Measurements from ENCODE around the gene TMEM182. TPM values are rescaled to one million over a fixed set of nuclear protein-coding genes. Genes with fewer than 3 reads are reported as not detected.

The TMEM182 gene
- total RNA-seq, 2 experiments from 2014 or later: 2.0 to 2.7 TPM

- no peaks in the 10 kb centered on the region for H3K4me1 ChIP-seq (ENCODE audit: insufficient read depth, low read length)
- H3K36me3 ChIP-seq (ENCODE audit: insufficient read depth, low read length): no peaks in the 10 kb centered on the region
- POLR2A ChIA-PET: no interaction called here
- Mint-ChIP-seq H3K4me1 (ENCODE audit: low read depth) (no peaks in the 10 kb centered on the region), H3K27ac (no peak overlapping the region), H3K27me3 (no peaks in the 10 kb centered on the region), H3K9me3 (no peaks in the 10 kb centered on the region), H3K4me3 (no peak overlapping the region), H3K36me3 (ENCODE audit: low read depth) (no peaks in the 10 kb centered on the region)
- no peak overlapping the region for H3K4me3 ChIP-seq (ENCODE audit: low read length)
- no peaks in the 10 kb centered on the region for H3K27me3 ChIP-seq (ENCODE audit: control insufficient read depth in 1 of 2, insufficient read depth in 2 of 2, low read length in 2 of 2)
- no peak overlapping the region for H3K27ac ChIP-seq (ENCODE audit: low read depth in 1 of 2, low read length in 2 of 2)
- intact Hi-C loops (cut with DNase I, micrococcal nuclease): no loop called here
- DNase-seq (no peak), ATAC-seq (ENCODE audit: poor library complexity) (no peak)
- TF ChIP-seq CTCF (IDR thresholded peaks at IDR 0.05): no peak
- CTCF ChIA-PET: no interaction called here
- H3K9me3 ChIP-seq (ENCODE audit: control insufficient read depth in 1 of 2, insufficient read depth in 1 of 2, low read length in 2 of 2): no peaks in the 10 kb centered on the region
Observed at GRCh38 chr2:102832789-102833188, 71.0 kb downstream of the TMEM182 start.

- Histone ChIP-seq H3K27me3 (ENCODE audit: control insufficient read depth in 1 of 2, insufficient read depth in 2 of 2, low read length in 2 of 2) (no peaks in the 10 kb centered on the region), H3K9me3 (ENCODE audit: control insufficient read depth in 1 of 2, insufficient read depth in 1 of 2, low read length in 2 of 2) (no peaks in the 10 kb centered on the region), H3K4me1 (ENCODE audit: insufficient read depth, low read length) (no peaks in the 10 kb centered on the region), H3K4me3 (ENCODE audit: low read length) (no peak overlapping the region), H3K36me3 (ENCODE audit: insufficient read depth, low read length) (no peaks in the 10 kb centered on the region), H3K27ac (ENCODE audit: low read depth in 1 of 2, low read length in 2 of 2) (no peak overlapping the region)
- TF ChIP-seq CTCF (IDR thresholded peaks at IDR 0.05): no peak
- no peak for DNase-seq
- ChIA-PET CTCF (no interaction called here), POLR2A (no interaction called here)
- no peak for ATAC-seq (ENCODE audit: poor library complexity)
- intact Hi-C loops (cut with DNase I, micrococcal nuclease): no loop called here
- no peaks in the 10 kb centered on the region for H3K36me3 Mint-ChIP-seq (ENCODE audit: low read depth)
- H3K4me3 Mint-ChIP-seq: no peak overlapping the region
- H3K27ac Mint-ChIP-seq: no peak overlapping the region
- no peaks in the 10 kb centered on the region for H3K27me3 Mint-ChIP-seq
- no peaks in the 10 kb centered on the region for H3K4me1 Mint-ChIP-seq (ENCODE audit: low read depth)
- H3K9me3 Mint-ChIP-seq: no peaks in the 10 kb centered on the region
Observed at GRCh38 chr2:102834523-102835273, 72.9 kb downstream of the TMEM182 start.

- CTCF ChIA-PET: no interaction called here
- Histone ChIP-seq H3K36me3 (ENCODE audit: insufficient read depth, low read length) (no peaks in the 10 kb centered on the region), H3K4me3 (ENCODE audit: low read length) (no peak overlapping the region), H3K27ac (ENCODE audit: low read depth in 1 of 2, low read length in 2 of 2) (no peak overlapping the region), H3K9me3 (ENCODE audit: control insufficient read depth in 1 of 2, insufficient read depth in 1 of 2, low read length in 2 of 2) (no peaks in the 10 kb centered on the region), H3K27me3 (ENCODE audit: control insufficient read depth in 1 of 2, insufficient read depth in 2 of 2, low read length in 2 of 2) (no peaks in the 10 kb centered on the region), H3K4me1 (ENCODE audit: insufficient read depth, low read length) (no peaks in the 10 kb centered on the region)
- no peak overlapping the region for H3K4me3 Mint-ChIP-seq
- POLR2A ChIA-PET: no interaction called here
- no peaks in the 10 kb centered on the region for H3K4me1 Mint-ChIP-seq (ENCODE audit: low read depth)
- no peaks in the 10 kb centered on the region for H3K36me3 Mint-ChIP-seq (ENCODE audit: low read depth)
- intact Hi-C loops (cut with DNase I, micrococcal nuclease): no loop called here
- no peak for TF ChIP-seq CTCF (IDR thresholded peaks at IDR 0.05)
- ATAC-seq (ENCODE audit: poor library complexity) (no peak), DNase-seq (no peak)
- H3K27me3 Mint-ChIP-seq: no peaks in the 10 kb centered on the region
- H3K27ac Mint-ChIP-seq: no peak overlapping the region
- H3K9me3 Mint-ChIP-seq: no peaks in the 10 kb centered on the region
Observed at GRCh38 chr2:102837626-102838198, 75.9 kb downstream of the TMEM182 start.

Data from CD4-positive, alpha-beta T cell (primary cell).